MV-4-11 (cell line): ENCODE data around the gene TIMP2.

Source experiments
- DNase-seq: peaks from one replicate; lab custom pipeline; 2025; lab: John Stamatoyannopoulos, UW

TIMP2 gene

DNA sequence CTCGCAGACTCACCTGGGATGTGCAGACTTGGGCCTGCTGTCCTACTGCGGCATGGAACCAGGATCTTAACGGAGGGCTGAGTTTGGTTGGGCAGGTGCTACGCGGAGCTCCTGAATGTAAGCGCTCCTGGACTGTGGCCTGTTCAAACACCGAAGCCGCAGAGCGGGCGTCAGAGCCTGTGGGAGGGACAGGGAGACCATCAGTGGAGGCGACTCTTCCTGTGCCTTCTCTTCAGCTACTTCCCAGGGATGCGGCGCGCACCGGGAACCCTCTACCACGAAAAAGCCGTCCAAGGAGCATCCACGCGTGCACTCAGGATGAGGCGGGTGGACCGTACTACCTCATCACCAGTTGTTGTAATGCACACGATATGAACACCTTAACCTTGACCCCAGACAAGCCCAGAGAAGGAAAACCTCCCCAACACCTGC lies 86.6 kb downstream of the TIMP2 start:
- DNase-seq, result no peak

- no peak for DNase-seq
Measured at GRCh38 chr17:78836420-78837021, 88.7 kb downstream of the TIMP2 start.

- no peak for DNase-seq
Measured at GRCh38 chr17:78834571-78834970, 90.6 kb downstream of the TIMP2 start.

- no peak for DNase-seq
Measured at GRCh38 chr17:78832541-78832810, 92.7 kb downstream of the TIMP2 start.

DNA sequence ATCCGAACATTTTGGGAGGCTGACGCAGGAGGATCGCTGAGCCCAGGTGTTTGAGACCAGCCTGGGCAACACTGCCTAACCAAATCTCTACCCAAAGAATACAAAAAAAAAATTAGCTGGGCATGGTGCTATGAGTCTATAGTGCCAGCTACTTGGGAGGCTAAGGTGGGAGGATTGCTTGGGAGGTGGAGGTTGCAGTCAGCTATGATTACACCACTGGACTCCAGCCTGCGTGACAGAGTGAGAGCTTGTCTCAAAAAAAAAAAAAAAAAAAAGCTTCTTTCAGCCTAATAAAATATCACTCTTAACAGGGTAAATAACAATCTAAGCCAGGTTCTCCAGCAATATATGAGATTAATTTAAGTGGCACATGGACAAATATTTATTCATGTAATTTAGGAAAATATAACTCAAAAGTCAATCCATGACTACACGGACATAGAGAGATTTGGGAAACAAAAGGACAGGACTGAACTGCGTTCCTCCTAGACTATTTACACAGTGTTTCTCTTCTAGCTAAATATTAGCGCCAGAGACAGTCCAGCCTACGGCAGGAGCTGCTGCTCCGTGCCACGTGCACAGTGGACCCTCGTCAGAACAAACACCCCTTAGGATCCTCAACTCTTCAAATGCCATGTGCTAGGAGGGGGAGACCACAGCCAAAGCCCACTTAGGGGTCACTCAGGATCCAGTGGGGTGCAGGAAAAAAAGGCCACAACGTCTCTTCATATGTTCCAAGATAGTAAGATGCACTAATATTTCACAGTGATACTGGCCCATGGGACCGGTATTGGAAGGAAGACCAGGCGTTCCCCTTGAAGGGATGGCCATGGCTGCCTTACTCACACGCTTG lies 93.3 kb downstream of the TIMP2 start:
- no peak for DNase-seq

- no peak for DNase-seq
Measured at GRCh38 chr17:78829477-78829876, 95.7 kb downstream of the TIMP2 start.

DNA sequence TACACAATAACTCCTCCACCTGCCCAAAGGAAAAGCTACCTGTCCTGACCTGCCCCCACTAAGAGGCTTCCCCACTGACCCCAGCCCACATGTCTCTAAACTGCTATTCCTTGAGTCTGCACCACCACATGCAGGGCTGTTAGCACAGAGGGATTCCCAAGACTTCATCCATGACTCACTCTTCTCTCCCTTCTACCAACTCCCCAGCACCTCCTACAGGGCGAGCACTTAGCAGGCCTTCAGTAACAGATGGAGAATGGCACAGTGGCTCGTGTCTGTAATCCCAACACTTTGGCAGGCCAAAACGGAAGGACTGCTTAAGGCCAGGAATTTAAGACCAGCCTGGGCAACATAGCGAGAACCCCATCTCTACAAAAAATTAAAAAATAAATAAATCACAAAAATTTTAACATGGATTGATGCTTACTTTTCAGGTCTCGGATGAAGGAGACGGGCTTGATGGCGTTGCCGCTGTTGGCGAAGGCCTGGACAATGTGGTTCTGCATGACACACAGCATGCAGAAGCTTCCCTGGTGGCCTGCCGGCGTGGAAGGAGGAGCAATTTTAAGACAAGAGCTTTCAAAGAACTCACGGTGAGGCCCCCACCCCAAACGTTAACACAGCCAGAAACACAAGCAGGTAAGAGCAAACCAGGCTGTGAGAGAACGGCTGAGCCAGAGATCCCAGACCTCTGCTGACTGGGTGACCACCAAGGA lies 96.6 kb downstream of the TIMP2 start:
- peak; percentile 49 for DNase-seq

GRCh38 chr17:78826836-78827509 lies 98.2 kb downstream of the TIMP2 start:
- peak; percentile 83 for DNase-seq

DNA sequence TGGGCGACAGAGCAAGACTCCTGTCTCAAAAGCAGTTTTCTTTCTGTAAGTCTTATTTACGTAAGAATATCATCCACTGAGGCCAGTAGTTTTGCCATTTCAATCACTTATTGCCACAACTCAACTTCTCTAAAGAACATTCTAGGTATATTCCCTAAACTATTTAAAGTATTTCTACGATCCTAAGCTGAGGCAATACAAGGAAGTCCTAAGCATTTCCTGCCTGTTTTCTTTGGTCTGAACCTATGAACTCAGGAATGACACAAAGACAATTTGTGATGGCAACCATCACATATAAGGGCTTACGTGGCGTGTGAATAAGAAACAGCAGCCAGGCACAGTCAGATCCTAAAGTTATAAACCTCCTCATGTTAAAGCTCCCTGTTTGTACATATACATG lies 98.8 kb downstream of the TIMP2 start:
- DNase-seq, result no peak

GRCh38 chr17:78825696-78826095 lies 99.5 kb downstream of the TIMP2 start:
- no peak for DNase-seq

DNA sequence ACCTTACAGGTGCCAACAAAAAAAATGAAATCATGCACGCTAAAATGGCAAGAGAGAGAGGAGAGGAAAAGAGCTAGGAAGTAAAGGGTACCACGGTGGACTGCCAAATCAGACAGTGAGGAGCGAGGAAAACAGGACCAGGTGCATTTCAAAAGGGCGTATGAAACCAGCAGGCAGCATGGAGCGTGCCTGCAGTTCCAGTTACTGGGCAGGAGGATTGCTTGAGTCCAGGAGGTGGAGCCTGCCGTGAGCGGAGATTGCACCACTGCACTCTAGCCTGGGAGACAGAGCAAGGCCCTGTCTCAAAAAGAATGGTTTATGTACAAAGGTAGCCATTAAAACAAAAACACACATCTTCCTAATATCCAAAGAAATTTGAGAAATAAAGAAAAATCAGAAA lies 100.9 kb downstream of the TIMP2 start:
- no peak for DNase-seq

- DNase-seq, result no peak
Measured at GRCh38 chr17:78823282-78824046, 101.7 kb downstream of the TIMP2 start.

DNA sequence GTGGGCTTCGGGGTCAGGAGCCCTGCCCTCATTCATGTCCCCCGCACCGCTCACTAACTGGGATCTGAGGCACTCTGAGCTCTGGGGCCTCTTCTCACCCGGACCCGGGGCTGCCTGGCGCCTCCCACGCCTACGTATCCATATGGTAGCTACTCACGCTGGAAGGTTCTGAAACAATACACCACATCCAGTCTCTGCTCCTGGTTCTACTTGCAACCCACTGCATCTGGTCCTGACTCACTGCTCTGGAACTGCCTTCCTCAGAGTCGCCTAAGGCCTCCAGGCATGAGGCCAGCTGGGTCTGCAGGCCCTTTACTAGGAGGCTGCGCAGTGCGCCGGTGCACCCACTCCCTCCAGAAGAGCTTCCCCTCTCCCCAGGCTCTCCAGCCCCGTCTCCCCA lies 102.6 kb downstream of the TIMP2 start:
- DNase-seq, result no peak

DNA sequence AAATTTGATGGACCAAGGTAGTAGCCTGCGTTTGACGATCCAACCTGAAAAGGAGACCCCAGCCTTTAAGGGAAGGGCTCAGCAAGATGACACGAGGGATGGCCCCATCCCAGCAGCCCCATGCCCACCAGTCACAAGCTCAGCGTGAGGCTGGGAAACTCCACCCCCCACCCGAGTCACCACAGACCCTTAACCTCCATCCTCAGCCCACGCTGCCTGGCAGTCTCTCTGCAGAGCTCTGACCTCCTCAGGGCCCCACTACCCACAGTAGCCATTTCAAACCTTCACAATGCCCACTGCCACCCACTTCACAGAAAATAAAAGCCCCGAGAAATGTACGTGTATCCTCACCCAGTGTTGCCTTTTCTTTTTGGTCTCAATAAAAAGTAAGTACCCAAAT lies 103.2 kb downstream of the TIMP2 start:
- DNase-seq, result no peak

DNA sequence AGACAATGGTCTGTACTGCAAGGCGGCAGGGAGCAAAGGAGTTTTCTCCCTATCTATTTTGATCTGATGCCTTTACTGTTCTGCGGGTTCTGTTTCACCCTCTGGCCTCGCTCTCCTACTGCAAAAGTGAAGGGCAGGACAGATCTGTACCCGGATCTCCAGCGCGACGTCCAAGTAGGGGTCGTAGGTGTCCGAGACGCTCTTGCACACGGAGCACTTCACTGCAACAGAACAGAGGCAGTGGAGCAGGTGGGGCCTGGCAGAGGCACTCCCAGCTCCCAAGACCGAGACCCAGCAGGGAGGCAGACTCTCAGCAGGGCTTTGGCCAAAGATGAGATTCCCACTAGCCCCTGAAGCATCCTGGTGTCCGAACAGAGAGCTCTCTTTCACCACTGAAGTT lies 104.3 kb downstream of the TIMP2 start:
- DNase-seq, result no peak

- DNase-seq, result no peak
Measured at GRCh38 chr17:78819806-78820792, 105.1 kb downstream of the TIMP2 start.

- DNase-seq, result no peak
Measured at GRCh38 chr17:78819402-78819801, 105.8 kb downstream of the TIMP2 start.

GRCh38 chr17:78818932-78819331 lies 106.3 kb downstream of the TIMP2 start:
- DNase-seq, result no peak

DNA sequence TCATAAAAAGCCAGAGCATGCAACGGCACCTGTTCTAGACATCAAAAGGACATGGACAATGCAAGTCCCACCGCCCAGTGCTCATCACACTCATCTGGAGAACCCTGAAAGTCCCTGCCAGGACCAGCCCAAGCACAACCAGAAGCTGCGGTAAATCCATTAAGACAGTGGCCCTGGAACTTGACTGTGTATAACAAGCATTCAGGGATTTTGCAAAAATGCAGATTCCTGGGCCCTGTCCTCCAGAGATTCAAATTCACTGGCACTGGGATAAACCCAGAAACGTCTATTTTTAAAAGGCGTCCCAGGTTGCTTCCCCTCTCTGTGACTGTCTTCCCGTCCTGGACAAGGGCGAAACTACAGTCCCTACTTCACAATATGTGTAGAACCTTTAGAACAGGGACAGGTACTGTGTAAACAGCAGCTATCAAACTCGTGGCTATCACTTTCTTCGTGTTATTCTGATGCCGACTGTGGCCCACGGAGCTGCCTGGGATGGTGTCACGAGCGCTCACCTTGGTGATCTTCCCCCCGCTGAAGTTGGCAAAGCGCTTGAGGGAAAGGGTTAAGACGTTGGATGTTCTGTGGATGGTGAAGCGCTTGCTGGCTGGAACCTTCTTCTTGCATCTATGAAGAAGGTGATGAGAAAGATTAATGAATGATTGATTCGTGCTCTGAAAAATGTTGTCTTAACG lies 106.9 kb downstream of the TIMP2 start:
- DNase-seq, result no peak

DNA sequence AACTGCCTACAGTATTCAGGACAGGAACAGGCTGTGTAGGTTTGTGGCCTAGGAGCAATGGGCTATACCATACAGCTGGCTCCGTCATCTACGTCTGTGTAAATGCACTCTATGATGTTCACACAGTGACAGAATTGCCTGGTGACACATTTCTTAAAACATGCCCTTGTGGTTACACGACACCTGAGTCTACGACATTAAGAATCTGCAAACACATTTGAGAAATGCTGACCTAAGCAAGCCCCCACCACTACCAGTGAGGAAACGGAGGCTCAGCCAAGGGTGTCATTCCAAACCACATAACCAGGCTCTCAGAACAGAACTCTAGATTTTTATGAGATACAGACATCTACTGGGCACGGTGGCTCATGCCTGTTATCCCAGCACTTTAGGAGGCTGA lies 108.1 kb downstream of the TIMP2 start:
- no peak for DNase-seq
